Stimulated activated naive CD8-positive, alpha-beta T cell treated with anti-CD3 and anti-CD28 coated beads, Interleukin-15, Interleukin-2, amounts not matched to agents 100 U/mL and 50 U/mL, for 24 hours (primary cell): ENCODE results near the gene MRPL45.

ENCODE experiments used
- ATAC-seq: fragments of 150-1000 bp; cut with Tn5 transposase; one replicate; pipeline ENCODE4 v1.10.0; 2021
- DNase-seq: peaks from one replicate; pipeline ENCODE4 v3.0.0; 2021

Gene MRPL45

GRCh38 chr17:38325221-38325851 is 28.4 kb downstream of the MRPL45 start:
- no peak for DNase-seq
- ATAC-seq, result no peak

- DNase-seq (no peak), ATAC-seq (no peak)
These were observed 30.2 kb downstream of the MRPL45 start for GRCh38 chr17:38326996-38327792.

- DNase-seq, result no peak
- ATAC-seq, result no peak
These were observed 31.0 kb downstream of the MRPL45 start for GRCh38 chr17:38327936-38328335.

- ATAC-seq, result no peak
- no peak for DNase-seq
These were observed 31.7 kb downstream of the MRPL45 start for GRCh38 chr17:38328620-38329019.

GRCh38 chr17:38329284-38329683 is 32.3 kb downstream of the MRPL45 start:
- no peak for ATAC-seq
- DNase-seq, result no peak

GRCh38 chr17:38329808-38330730 is 33.1 kb downstream of the MRPL45 start:
- ATAC-seq, result no peak
- no peak for DNase-seq

GRCh38 chr17:38330941-38331411 is 34.0 kb downstream of the MRPL45 start:
- DNase-seq, result no peak
- no peak for ATAC-seq

- ATAC-seq (no peak), DNase-seq (no peak)
These were observed 35.8 kb downstream of the MRPL45 start for GRCh38 chr17:38332735-38333134.

- peak; percentile 70 for DNase-seq
These were observed 36.8 kb downstream of the MRPL45 start for GRCh38 chr17:38333635-38334295.

GRCh38 chr17:38334480-38335364 is 37.8 kb downstream of the MRPL45 start:
- ATAC-seq, result no peak
- no peak for DNase-seq

More at GRCh38 chr17:38333635-38334295, 36.8 kb downstream of the MRPL45 start:
- ATAC-seq, result peak; percentile 38

- ATAC-seq, result no peak
- DNase-seq, result no peak
These were observed 39.9 kb downstream of the MRPL45 start for GRCh38 chr17:38336838-38337237.

- DNase-seq, result no peak
- no peak for ATAC-seq
These were observed 41.1 kb downstream of the MRPL45 start for GRCh38 chr17:38338053-38338452.

- no peak for ATAC-seq
- no peak for DNase-seq
These were observed 41.6 kb downstream of the MRPL45 start for GRCh38 chr17:38338535-38338934.

- ATAC-seq (no peak), DNase-seq (no peak)
These were observed 42.9 kb downstream of the MRPL45 start for GRCh38 chr17:38339891-38340290.

GRCh38 chr17:38341035-38341721 is 44.2 kb downstream of the MRPL45 start:
- no peak for ATAC-seq

GRCh38 chr17:38342886-38343607 is 46.1 kb downstream of the MRPL45 start:
- DNase-seq (no peak), ATAC-seq (no peak)

More at GRCh38 chr17:38341035-38341721, 44.2 kb downstream of the MRPL45 start:
- DNase-seq, result no peak

GRCh38 chr17:38343608-38344419 is 46.8 kb downstream of the MRPL45 start, which contains the start of gene GPR179:
GPR179 (minus strand) TSS chr17:38343956; CDS start chr17:38343789, 167 bp downstream.
- ATAC-seq, result no peak
- no peak for DNase-seq

- no peak for DNase-seq
- no peak for ATAC-seq
These were observed 47.4 kb downstream of the MRPL45 start for GRCh38 chr17:38344420-38344745.

- no peak for DNase-seq
These were observed 48.8 kb downstream of the MRPL45 start for GRCh38 chr17:38345743-38346142.

More at GRCh38 chr17:38345743-38346142, 48.8 kb downstream of the MRPL45 start:
- ATAC-seq, result no peak
